ENCODE data around the gene RYR1. TPM values are rescaled to one million over a fixed set of nuclear protein-coding genes. Genes with fewer than 3 reads are reported as not detected.
A peak's percentile ranks its signal among the peaks of the same experiment; 100 is the strongest.

Gene RYR1
- total RNA-seq, 1 experiment from 2014 or later, result 4.1 TPM

GRCh38 chr19:38392707-38393308 lies 40.7 kb upstream of the RYR1 start:
- ChIA-PET RAD21 (ENCODE audit: low non-redundant PET in 1 of 2, low total read pairs in 2 of 2, uncharacterized antibody in 2 of 2, unreplicated experiment in 2 of 2) (no interaction called here), CTCF (interaction anchor here (4.0 kb wide), 1 partner anchor 10 kb away, joined by 18 read pairs; the partner anchor contains the start of gene FAM98C), POLR2A (interaction anchor here (0.7 kb wide), 1 partner anchor 61 kb away, joined by 5 read pairs; no protein-coding TSS in a partner anchor)
- Histone ChIP-seq H4K20me1 (ENCODE audit: insufficient read depth) (no peaks in the 10 kb centered on the region), H3K79me2 (ENCODE audit: insufficient read depth, low read length) (no peaks in the 10 kb centered on the region), H3K9ac (ENCODE audit: low read length) (no peak overlapping the region; the same call in 1 of the 2 replicates), H3K27me3 (ENCODE audit: insufficient read depth, low read length) (no peaks in the 10 kb centered on the region), H3K9me2 (ENCODE audit: insufficient read depth) (no peaks in the 10 kb centered on the region), H3K36me3 (ENCODE audit: control insufficient read depth in 1 of 2, insufficient read depth in 2 of 2, low read length in 2 of 2) (no peaks in the 10 kb centered on the region; a peak in 1 of 4 replicates), H3K4me2 (ENCODE audit: low read length) (peak overlapping the region; percentile 60), H3K27ac (ENCODE audit: low read depth, low read length) (no peak overlapping the region), H2AFZ (ENCODE audit: low read depth, low read length, poor library complexity, severe bottlenecking) (no peak overlapping the region), H3K4me3 (replicated peaks in 1 of 2; ENCODE audit: low read depth in 1 of 2, low read length in 2 of 2) (no peak overlapping the region), H3K4me1 (ENCODE audit: control insufficient read depth in 1 of 2, insufficient read depth in 2 of 2, low read length in 2 of 2) (peaks cover 8 to 40% of the 10 kb centered on the region in 2 experiments), H3K9me3 (ENCODE audit: control insufficient read depth in 1 of 2, insufficient read depth in 1 of 2, low read depth in 1 of 2, low read length in 2 of 2) (no peaks in the 10 kb centered on the region)
- ATAC-seq (no peak), DNase-seq (ENCODE audit: low read depth, low spot score) (no peak)
- intact Hi-C loops (cut with micrococcal nuclease), result no loop called here
- BruUV-seq (replicated peaks), result no TSS peak
- TF ChIP-seq JUND (IDR thresholded peaks at IDR 0.05) (no peak), MAX (IDR thresholded peaks at IDR 0.05) (no peak), SP1 (IDR thresholded peaks at IDR 0.05; ENCODE audit: low read depth) (no peak), YY1 (IDR thresholded peaks at IDR 0.05; ENCODE audit: extremely low read depth, insufficient replicate concordance, low read depth, low read length) (no peak), POLR2AphosphoS5 (IDR thresholded peaks at IDR 0.05; ENCODE audit: low read depth, low read length) (no peak), ZNF274 (IDR thresholded peaks at IDR 0.05; ENCODE audit: low read depth, low read length) (no peak), SIN3A (IDR thresholded peaks at IDR 0.05; ENCODE audit: low read depth) (no peak), EZH2 (IDR thresholded peaks at IDR 0.05) (no peak), ZBTB33 (IDR thresholded peaks at IDR 0.05; ENCODE audit: extremely low read depth, insufficient replicate concordance, low read length) (no peak), ZFX (IDR thresholded peaks at IDR 0.05) (no peak), RAD21 (IDR thresholded peaks at IDR 0.05; ENCODE audit: low read depth) (no peak), CBX3 (IDR thresholded peaks at IDR 0.05; ENCODE audit: low read depth) (no peak), REST (IDR thresholded peaks at IDR 0.05; ENCODE audit: low read depth) (no peak), POLR2A (IDR thresholded peaks at IDR 0.05; ENCODE audit: borderline replicate concordance, extremely low read depth, insufficient read depth, insufficient read length) (no peak), CTCF (IDR thresholded peaks at IDR 0.05 in 2 of 3, conservative IDR thresholded peaks at IDR 0.05 in 1 of 3; ENCODE audit: borderline replicate concordance in 1 of 3, insufficient read depth in 1 of 3, low read depth in 2 of 3, low read length in 2 of 3) (no peak), EGR1 (IDR thresholded peaks at IDR 0.05; ENCODE audit: low read depth) (no peak), FOSL1 (IDR thresholded peaks at IDR 0.05; ENCODE audit: low read depth) (no peak), EZH2phosphoT487 (IDR thresholded peaks at IDR 0.05; ENCODE audit: borderline replicate concordance) (no peak), ATF3 (IDR thresholded peaks at IDR 0.05) (no peak), TCF7L2 (IDR thresholded peaks at IDR 0.05; ENCODE audit: borderline replicate concordance, extremely low read depth, insufficient read depth, insufficient read length) (no peak)

Measured in HCT116 (cell line).